ENCODE results near the gene NDUFA11. TPM values are rescaled to one million over a fixed set of nuclear protein-coding genes. Genes with fewer than 3 reads are reported as not detected.

NDUFA11 gene
- total and polyA plus RNA-seq, 2 of the 13 experiments (the other 11 are each of a cell fraction or from before 2014, with no cell fraction given) = 286 to 378 TPM

- TF ChIP-seq HBP1 (CRISPR knock-in tag; IDR thresholded peaks at IDR 0.05; ENCODE audit: low read depth) = no peak; the same call in none of the 2 replicates
- TF ChIP-seq ZBTB33 (CRISPR knock-in tag; IDR thresholded peaks at IDR 0.05) = peak; percentile 72; the same call in 1 of the 2 replicates
- TF ChIP-seq ZFX (CRISPR knock-in tag; IDR thresholded peaks at IDR 0.05; ENCODE audit: low read depth) = peak; percentile 86
- TF ChIP-seq ATF6 (CRISPR knock-in tag; conservative IDR thresholded peaks at IDR 0.05) = 0 out of 2 replicates have a peak, but pooled peaks have one; percentile 22
- TF ChIP-seq KLF11 (CRISPR knock-in tag; IDR thresholded peaks at IDR 0.05) = no peak; the same call in 1 of the 2 replicates
- no peak for TF ChIP-seq GMEB2 (CRISPR knock-in tag; IDR thresholded peaks at IDR 0.05; ENCODE audit: low read depth)
- no peak for TF ChIP-seq ZBTB3 (CRISPR knock-in tag; IDR thresholded peaks at IDR 0.05; ENCODE audit: borderline replicate concordance, low read depth)
- TF ChIP-seq ZBTB8A (CRISPR knock-in tag; IDR thresholded peaks at IDR 0.05; ENCODE audit: borderline replicate concordance, low read depth) = no peak
- TF ChIP-seq ZNF33B (CRISPR knock-in tag; IDR thresholded peaks at IDR 0.05) = no peak; the same call in 1 of the 2 replicates
- no peak for TF ChIP-seq ZNF24 (IDR thresholded peaks at IDR 0.05)
- TF ChIP-seq ISL2 (CRISPR knock-in tag; IDR thresholded peaks at IDR 0.05) = peak; percentile 41; the same call in 1 of the 2 replicates
- no peak for TF ChIP-seq MAFF (IDR thresholded peaks at IDR 0.05; ENCODE audit: low read depth, low read length)
- TF ChIP-seq NFYB (CRISPR knock-in tag; IDR thresholded peaks at IDR 0.05) = no peak
- TF ChIP-seq MYPOP (CRISPR knock-in tag; IDR thresholded peaks at IDR 0.05) = peak; percentile 97
- no peak; the same call in none of the 2 replicates for TF ChIP-seq ZNF12 (CRISPR knock-in tag; IDR thresholded peaks at IDR 0.05)
- TF ChIP-seq SALL2 (CRISPR knock-in tag; IDR thresholded peaks at IDR 0.05) = no peak; the same call in 1 of the 2 replicates
- TF ChIP-seq ZMAT5 (CRISPR knock-in tag; IDR thresholded peaks at IDR 0.05; ENCODE audit: borderline replicate concordance, low read depth) = no peak
- no peak for TF ChIP-seq ADNP (CRISPR knock-in tag; IDR thresholded peaks at IDR 0.05)
- no peak for TF ChIP-seq ZNF850 (CRISPR knock-in tag; conservative IDR thresholded peaks at IDR 0.05)
- no peak for TF ChIP-seq ZFP62 (CRISPR knock-in tag; IDR thresholded peaks at IDR 0.05)
- no peak for TF ChIP-seq ZNF496 (CRISPR knock-in tag; IDR thresholded peaks at IDR 0.05; ENCODE audit: insufficient replicate concordance)
- peak; percentile 89 for TF ChIP-seq BHLHE40 (IDR thresholded peaks at IDR 0.05; ENCODE audit: low read length)
Observed at GRCh38 chr19:5903624-5904351, at the start of gene NDUFA11 (continued).
